ENCODE results near the gene TTLL11. TPM values are rescaled to one million over a fixed set of nuclear protein-coding genes. Genes with fewer than 3 reads are reported as not detected.

Gene TTLL11
- total and polyA plus RNA-seq, 2 of the 8 experiments (the other 6 are each of a cell fraction or from before 2014, with no cell fraction given) = 0.56 to 0.80 TPM

DNA sequence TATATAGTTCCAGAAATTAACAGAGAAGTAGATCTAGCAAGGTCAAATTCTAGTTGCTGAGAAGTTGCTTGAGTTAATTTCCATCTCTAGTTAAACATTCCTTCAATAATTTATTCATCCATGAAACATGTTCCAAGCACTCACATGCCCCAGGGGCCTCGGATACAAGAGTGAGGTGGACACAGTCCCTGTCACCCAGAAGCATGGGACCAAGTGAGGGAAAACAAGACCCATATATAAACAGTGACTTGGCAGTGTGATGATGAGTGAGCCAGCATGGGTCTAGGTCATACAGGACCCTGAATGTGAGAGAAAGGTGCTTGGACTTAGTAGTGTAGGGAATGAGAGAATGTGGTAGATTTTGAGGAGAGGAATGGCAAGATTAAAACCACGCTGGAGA is 216.9 kb downstream of the TTLL11 start:
- CTCF ChIA-PET (ENCODE audit: partially characterized antibody) = interaction anchor here (0.8 to 1.3 kb wide), 4 partner anchors 13 to 189 kb away, joined by 3 to 4 read pairs (median 3); no protein-coding TSS in a partner anchor
- POLR2A ChIA-PET (ENCODE audit: partially characterized antibody) = no interaction called here
- Histone ChIP-seq H2AK5ac (ENCODE audit: low read depth, low read length) (no peak overlapping the region), H3K36me3 (ENCODE audit: control insufficient read depth in 2 of 4, insufficient read depth in 4 of 4, low read length in 3 of 4) (no peaks in the 10 kb centered on the region), H3K14ac (ENCODE audit: insufficient read length) (no peak overlapping the region), H3K4me1 (replicated peaks in 1 of 4; ENCODE audit: control insufficient read depth in 3 of 4, insufficient read depth in 4 of 4, low read length in 3 of 4) (no peaks in the 10 kb centered on the region), H3K4me3 (ENCODE audit: extremely low read depth in 1 of 4, insufficient read depth in 2 of 4, low read depth in 3 of 4, low read length in 4 of 4) (no peak overlapping the region), H3K4me2 (ENCODE audit: insufficient read depth in 1 of 2, low read depth in 2 of 2, low read length in 2 of 2) (no peak overlapping the region), H2AFZ (ENCODE audit: low read length) (no peak overlapping the region), H3K18ac (ENCODE audit: extremely low read depth, low read length) (no peak overlapping the region), H3K23me2 (ENCODE audit: low read depth, low read length) (no peaks in the 10 kb centered on the region), H3K79me1 (ENCODE audit: low read depth, low read length) (no peaks in the 10 kb centered on the region), H2BK120ac (replicated peaks; ENCODE audit: low read depth, low read length) (no peak overlapping the region), H3K79me2 (ENCODE audit: control insufficient read depth in 1 of 2, insufficient read depth in 2 of 2, low read length in 2 of 2) (no peaks in the 10 kb centered on the region), H2BK20ac (ENCODE audit: low read length) (no peak overlapping the region), H3K23ac (ENCODE audit: insufficient read length) (no peak overlapping the region), H3K9ac (replicated peaks in 1 of 4; ENCODE audit: extremely low read depth in 1 of 4, low read depth in 3 of 4, low read length in 3 of 4) (no peak overlapping the region), H4K91ac (replicated peaks; ENCODE audit: insufficient read length, low read length) (no peak overlapping the region), H3K4ac (replicated peaks; ENCODE audit: insufficient read length, low read depth, low read length) (no peak overlapping the region), H2BK12ac (ENCODE audit: low read depth, low read length) (no peak overlapping the region), H3K27ac (ENCODE audit: low read depth, low read length) (no peak overlapping the region), H3K56ac (replicated peaks; ENCODE audit: insufficient read length, low read depth, low read length) (no peak overlapping the region), H2BK15ac (ENCODE audit: low read length) (no peak overlapping the region), H4K20me1 (replicated peaks in 1 of 2; ENCODE audit: control insufficient read depth in 1 of 2, insufficient read depth in 2 of 2, low read length in 2 of 2) (no peaks in the 10 kb centered on the region), H3K27me3 (replicated peaks in 1 of 4; ENCODE audit: control insufficient read depth in 3 of 4, extremely low read depth in 1 of 4, insufficient read depth in 3 of 4, low read length in 3 of 4) (no peaks in the 10 kb centered on the region; a peak in 1 of 7 replicates), H4K8ac (ENCODE audit: extremely low read depth, insufficient read depth, low read length) (no peak overlapping the region), H2BK5ac (ENCODE audit: low read depth, low read length) (no peak overlapping the region), H3K9me3 (ENCODE audit: insufficient read depth in 2 of 2, low read depth in 1 of 2, low read length in 1 of 2) (no peaks in the 10 kb centered on the region), H4K5ac (ENCODE audit: insufficient read length, low read depth, low read length) (no peak overlapping the region)
- DNase-seq (ENCODE audit: low read depth in 1 of 2, low spot score in 2 of 2) (no peak), FAIRE-seq (no peak)
- TF ChIP-seq, protein P1, sequence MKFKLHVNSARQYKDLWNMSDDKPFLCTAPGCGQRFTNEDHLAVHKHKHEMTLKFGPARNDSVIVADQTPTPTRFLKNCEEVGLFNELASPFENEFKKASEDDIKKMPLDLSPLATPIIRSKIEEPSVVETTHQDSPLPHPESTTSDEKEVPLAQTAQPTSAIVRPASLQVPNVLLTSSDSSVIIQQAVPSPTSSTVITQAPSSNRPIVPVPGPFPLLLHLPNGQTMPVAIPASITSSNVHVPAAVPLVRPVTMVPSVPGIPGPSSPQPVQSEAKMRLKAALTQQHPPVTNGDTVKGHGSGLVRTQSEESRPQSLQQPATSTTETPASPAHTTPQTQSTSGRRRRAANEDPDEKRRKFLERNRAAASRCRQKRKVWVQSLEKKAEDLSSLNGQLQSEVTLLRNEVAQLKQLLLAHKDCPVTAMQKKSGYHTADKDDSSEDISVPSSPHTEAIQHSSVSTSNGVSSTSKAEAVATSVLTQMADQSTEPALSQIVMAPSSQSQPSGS (IDR thresholded peaks at IDR 0.05; ENCODE audit: low read length) = no peak
- TF ChIP-seq YY1 (IDR thresholded peaks at IDR 0.05; ENCODE audit: low read depth, low read length) (no peak), TAF7 (optimal IDR thresholded peaks at IDR 0.05; ENCODE audit: borderline replicate concordance, low read depth, low read length) (no peak), ATF3 (IDR thresholded peaks at IDR 0.05; ENCODE audit: insufficient read depth, low read depth, low read length) (no peak), SP4 (IDR thresholded peaks at IDR 0.05; ENCODE audit: low read length) (no peak)
- TF ChIP-seq, protein P2, sequence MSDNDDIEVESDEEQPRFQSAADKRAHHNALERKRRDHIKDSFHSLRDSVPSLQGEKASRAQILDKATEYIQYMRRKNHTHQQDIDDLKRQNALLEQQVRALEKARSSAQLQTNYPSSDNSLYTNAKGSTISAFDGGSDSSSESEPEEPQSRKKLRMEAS (IDR thresholded peaks at IDR 0.05) = no peak
- 83% methylated on average over 2 of the region's 2 CpGs; no CpG with 5 or more reads in 1 of the 2 experiments for WGBS, 2 experiments (ENCODE audit: extremely low coverage in 1 of 2, insufficient coverage in 1 of 2, insufficient read length in 1 of 2, insufficient replicate concordance in 2 of 2, low coverage in 1 of 2, low lambda C conversion rate in 2 of 2, missing lambda C conversion rate in 1 of 2)

Measured in H1 (cell line).